DND-41 (cell line): Measurements from ENCODE around the gene CYB5R3.

Experiments
- EZH2 ChIP-seq: IDR thresholded peaks from 3 replicates; pipeline ENCODE4 v1.6.1; 2012; ENCODE audit warnings: borderline replicate concordance, low read depth, mild to moderate bottlenecking, moderate library complexity, low read length, inconsistent platforms; ENCODE audit not compliant: severe bottlenecking
- TF ChIP-seq, protein P1 (sequence below): IDR thresholded peaks from 2 replicates; pipeline ENCODE4 v1.5.1; 2012; ENCODE audit warnings: borderline replicate concordance, low read length, moderate library complexity, mild to moderate bottlenecking; ENCODE audit not compliant: poor library complexity, severe bottlenecking; ENCODE audit errors: extremely low read depth

DNA sequence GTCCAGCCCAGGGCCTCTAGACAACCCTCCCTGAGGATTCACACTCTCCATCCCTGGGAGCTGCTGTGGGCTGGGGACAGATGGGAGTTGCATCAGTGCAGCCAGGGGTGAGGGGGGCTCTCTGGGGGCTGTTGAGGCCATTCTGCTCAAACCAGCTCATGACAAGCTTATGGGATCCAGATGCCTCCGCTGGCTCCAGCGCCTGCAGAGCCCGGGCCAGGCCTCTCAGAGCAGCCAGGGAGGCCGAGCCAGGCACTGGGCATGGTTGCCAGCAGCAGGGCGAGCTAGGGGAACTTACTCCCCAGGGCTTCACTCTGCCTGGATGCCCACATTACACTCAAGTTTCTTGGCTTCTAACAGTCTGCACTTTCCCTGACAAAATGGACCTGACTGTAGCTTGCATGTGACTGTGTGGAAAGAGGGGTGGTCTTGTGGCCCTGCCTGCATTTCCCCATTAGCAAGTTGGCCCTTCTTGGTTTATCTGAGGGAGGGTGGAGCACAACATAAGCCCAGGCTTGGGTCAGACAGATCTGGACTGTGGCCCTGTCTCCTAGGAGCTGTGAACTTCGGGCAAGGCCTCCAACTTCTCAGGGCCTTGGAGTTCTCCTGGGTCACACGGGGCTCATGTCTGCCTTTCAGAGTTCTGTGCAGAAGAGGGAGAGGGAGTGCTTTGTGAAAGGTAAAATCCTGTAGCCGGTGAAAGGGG lies 34.5 kb upstream of the CYB5R3 start:
- TF ChIP-seq, protein P1, sequence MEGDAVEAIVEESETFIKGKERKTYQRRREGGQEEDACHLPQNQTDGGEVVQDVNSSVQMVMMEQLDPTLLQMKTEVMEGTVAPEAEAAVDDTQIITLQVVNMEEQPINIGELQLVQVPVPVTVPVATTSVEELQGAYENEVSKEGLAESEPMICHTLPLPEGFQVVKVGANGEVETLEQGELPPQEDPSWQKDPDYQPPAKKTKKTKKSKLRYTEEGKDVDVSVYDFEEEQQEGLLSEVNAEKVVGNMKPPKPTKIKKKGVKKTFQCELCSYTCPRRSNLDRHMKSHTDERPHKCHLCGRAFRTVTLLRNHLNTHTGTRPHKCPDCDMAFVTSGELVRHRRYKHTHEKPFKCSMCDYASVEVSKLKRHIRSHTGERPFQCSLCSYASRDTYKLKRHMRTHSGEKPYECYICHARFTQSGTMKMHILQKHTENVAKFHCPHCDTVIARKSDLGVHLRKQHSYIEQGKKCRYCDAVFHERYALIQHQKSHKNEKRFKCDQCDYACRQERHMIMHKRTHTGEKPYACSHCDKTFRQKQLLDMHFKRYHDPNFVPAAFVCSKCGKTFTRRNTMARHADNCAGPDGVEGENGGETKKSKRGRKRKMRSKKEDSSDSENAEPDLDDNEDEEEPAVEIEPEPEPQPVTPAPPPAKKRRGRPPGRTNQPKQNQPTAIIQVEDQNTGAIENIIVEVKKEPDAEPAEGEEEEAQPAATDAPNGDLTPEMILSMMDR = no peak
- no peak for TF ChIP-seq EZH2
